CD4-positive, alpha-beta T cell treated with Interleukin-10 for 1 hour (primary cell): ENCODE results near the gene GBP4.
"Not testable (repeated sequence)": the region's sequence is repeated elsewhere in the genome, so short reads cannot be mapped to it uniquely, and the experiment has no call there.

Experiments
- DNase-seq: peaks from one replicate; pipeline ENCODE4 v3.0.0-alpha.2; 2020

GBP4 gene, protein sequence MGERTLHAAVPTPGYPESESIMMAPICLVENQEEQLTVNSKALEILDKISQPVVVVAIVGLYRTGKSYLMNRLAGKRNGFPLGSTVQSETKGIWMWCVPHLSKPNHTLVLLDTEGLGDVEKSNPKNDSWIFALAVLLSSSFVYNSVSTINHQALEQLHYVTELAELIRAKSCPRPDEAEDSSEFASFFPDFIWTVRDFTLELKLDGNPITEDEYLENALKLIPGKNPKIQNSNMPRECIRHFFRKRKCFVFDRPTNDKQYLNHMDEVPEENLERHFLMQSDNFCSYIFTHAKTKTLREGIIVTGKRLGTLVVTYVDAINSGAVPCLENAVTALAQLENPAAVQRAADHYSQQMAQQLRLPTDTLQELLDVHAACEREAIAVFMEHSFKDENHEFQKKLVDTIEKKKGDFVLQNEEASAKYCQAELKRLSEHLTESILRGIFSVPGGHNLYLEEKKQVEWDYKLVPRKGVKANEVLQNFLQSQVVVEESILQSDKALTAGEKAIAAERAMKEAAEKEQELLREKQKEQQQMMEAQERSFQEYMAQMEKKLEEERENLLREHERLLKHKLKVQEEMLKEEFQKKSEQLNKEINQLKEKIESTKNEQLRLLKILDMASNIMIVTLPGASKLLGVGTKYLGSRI

DNA sequence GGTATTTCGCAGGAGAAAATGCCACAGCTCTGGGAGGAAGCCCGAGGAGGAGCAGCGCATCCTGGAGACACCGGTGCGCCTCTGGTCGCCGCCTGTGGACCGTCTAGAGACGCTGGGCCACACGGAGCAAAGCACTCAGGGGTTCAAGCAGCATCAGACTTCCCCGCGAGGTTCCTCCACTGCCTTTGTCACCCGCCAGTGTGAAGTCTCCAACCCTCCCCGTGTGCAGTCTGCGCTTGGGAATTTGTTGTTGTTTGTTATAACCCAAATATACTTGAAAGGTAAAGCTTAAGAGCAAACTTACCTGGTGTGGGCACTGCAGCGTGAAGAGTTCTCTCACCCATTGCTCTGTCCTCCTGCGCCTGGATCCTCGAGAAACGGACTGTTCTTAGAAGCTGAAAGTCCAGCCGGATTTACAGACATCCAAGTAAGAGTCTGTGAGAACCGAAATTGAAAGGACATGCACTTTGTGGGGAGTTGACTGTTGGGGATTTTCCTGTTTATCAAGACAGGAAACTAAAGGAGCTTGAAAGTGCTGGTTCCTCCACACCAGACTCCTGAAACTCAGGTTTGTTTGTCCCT is at the start of gene GBP4:
Gene GBP4, minus strand, starts transcription at position 452 of the 582 bp plus-strand sequence. Its CDS starts 108 bp downstream, at position 344.
- peak; percentile 69 for DNase-seq

DNA sequence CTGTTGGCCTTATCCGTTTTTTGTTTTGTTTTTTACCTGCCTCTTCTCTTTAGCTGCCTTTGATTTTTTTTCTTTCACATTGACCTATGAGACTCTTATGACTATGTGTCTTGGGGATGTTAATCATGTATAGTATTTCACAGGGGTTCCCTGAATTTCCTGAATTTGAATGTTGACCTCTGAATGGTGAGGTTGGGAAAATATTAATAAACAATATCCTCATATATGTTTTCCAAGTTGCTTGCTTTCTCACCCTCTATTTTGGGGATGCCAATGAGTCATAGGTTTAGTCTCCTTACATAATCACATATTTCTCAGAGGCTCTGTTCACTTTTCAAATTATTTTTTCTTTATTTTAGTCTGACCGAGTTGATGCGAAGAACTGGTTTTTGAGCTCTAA is 44.3 kb upstream of the GBP4 start:
- no peak for DNase-seq

DNA sequence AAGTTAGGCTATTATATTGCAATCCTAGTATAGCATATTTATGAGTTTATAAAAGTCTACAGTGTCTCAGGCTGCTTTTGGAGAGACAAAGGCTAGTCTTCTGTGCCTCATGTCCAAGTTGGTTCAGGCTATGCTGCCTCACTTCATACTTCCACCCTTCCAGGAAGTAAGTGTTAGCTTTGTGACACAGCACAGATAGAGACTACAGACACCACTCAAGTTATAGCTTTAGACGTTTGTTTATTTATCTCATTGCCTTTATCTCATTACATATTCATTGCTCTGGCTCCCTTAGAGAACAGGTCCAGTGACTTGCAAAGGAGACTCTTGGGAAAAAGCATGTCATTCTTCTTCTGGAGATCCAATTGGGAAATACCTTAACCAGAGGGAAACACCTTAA is 22.6 kb upstream of the GBP4 start:
- DNase-seq = no peak

DNA sequence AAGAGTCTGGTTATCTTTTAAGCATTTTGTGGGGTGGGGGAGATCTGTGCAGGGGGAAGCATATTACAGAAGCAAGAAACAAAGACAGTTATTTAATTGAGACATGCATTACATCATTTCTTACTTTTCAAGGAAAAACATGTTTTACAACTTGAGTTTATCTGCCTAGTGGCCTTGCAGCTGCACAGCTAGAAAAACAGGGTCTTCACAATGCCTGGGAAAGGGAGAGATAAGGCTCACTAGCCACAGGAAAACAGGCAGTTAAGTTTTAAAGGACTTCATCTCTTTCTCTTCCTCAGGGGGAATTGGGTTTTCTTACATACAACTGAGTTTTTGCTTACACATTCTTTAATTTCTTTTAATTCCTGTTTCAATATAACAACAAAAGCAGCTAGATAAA is 21.1 kb upstream of the GBP4 start:
- DNase-seq = not testable (repeated sequence)

DNA sequence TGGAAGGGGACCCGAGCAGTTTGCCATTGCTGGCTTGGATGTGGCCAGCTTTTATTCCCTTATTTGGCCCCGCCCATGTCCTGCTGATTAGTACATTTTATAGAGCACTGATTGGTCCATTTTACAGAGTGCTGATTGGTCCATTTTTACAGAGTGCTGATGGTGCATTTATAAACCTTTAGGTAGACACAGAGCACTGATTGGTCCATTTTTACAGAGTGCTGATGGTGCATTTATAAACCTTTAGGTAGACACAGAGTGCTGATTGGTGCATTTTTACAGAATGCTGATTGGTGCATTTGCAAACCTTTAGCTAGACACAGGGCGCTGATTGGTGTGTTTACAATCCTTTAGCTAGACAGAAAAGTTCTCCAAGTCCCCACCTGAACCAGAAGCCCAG is 20.2 kb upstream of the GBP4 start:
- not testable (repeated sequence) for DNase-seq

DNA sequence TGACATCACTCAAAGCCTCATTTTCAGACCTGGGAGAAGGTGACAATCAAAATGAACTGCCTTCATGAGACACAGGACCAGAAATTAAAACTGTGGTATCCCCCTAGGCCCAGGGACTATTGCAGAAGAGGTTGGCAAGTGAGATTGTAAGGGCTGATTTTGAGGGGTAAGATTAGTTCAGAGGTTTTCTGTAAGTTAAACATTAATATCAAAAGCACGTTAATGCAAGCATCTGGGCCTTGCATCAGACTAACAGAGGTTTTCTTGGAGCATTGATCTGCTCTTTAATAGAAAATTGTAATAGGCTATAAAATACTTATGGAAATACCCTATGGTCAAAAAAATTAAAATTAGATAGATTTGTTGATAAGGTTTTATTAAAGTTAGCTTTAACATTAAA is 14.6 kb upstream of the GBP4 start:
- no peak for DNase-seq

DNA sequence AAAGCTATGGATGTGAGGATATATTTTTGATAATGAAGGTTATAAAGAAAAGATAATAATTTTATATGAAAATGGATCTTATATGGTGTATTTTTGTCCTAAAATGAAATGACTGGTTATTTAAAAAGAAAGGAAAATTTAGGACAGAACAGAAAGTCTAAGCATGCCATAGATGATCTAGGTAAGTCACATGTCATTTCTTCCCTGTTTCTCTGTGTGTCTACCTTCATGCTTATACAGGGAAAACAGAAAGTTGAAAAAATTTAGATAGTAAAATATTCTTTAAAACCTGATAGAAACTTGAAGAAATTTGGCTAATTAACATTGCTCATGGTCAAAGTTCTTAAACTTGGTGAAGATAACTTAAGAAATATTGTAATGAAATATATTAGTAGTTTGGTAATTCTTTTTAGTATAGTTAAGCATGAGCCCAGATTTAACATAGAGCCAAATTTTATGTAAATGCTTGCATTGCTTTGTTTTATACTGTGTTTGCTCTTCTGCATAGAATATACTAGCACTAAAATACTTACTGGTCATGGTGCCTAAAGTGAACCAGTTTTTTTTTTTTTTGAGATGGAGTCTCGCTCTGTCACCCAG is 12.4 kb upstream of the GBP4 start:
- no peak for DNase-seq

DNA sequence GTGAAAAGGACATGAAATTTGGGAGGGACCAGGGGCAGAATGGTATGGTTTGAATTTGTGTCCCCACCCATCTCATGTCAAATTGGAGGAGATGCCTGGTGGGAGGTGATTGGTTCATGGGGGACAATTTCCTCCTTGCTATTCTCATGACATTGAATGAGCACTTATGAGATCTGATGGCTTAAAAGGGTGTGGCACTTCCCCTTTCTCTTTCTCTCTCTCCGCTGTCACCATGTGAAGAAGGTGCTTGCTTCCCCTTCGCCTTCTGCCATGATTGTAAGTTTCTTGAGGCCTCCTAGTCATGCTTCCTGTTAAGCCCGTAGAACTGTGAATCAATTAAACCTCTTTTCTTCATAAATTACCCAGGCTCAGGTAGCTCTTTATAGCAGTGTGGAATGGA is 7.6 kb upstream of the GBP4 start:
- DNase-seq = no peak

DNA sequence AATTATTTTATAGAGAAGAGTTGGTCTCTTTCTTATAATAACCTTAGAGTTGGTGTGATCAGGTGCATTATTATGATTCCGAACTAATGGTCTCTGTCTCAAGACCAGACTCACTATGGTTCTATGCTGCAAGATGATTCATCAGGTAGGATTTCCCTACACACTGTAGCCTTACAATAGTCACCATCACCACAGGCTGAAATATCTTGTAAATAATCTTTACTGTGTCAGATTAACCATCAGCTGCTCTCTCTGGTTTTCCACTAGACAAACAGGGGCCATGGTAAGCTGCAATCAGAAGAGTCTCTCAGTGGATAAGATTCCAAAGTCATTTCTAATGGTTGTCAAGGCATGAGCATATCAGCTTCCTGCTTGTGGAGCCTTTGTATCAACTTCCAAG is 4.4 kb upstream of the GBP4 start:
- no peak for DNase-seq

DNA sequence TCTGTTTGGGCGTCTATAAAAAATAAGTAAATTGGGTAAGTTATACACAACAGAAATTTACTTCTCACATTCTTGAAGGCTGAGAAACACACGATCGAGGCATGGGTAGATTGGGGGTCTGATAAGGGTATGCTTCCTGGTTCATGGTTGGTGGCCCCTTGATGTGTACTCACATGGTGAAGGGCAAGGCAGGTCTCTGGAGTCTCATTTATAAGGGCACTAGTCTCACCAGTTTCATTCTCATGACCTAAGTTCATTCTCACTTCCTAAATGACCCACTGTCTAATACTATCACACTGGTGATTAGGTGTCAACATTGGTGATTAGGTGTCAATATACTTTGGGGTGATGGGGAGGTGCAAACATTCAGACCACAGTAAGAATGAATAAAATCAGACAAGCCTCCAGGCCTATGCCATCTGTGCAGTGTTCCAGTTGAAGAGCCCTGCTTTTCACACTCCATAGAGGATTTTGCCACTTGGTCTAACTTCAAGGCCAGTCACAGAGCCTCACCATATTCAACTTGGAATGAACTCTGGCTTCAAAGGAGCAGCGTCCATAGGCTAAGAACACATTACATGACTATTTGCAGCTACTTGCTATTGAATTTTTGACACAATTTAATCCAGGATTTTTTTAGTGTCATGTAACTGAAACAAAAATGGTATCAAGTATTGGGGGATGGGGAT is 2.5 kb upstream of the GBP4 start:
- DNase-seq = peak; percentile 35

DNA sequence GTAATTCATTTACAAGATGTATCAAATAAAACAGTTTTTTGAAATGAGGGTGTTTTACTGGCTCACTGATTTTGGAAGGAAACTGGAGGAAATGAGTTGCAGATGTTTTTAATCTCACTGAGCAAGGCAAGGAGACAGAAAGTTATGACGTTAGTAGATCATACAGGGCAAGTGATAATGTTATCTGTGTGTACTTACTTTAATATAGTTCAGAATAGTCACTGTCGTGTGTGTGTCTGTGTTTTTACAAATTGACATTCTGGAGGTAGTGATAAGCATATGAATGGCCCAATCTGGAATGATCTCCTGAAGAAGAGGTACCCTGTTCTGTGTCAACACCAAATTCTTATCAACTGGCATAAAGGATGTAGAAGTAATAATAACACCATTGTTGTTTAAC is 1.9 kb upstream of the GBP4 start:
- peak; percentile 44 for DNase-seq

DNA sequence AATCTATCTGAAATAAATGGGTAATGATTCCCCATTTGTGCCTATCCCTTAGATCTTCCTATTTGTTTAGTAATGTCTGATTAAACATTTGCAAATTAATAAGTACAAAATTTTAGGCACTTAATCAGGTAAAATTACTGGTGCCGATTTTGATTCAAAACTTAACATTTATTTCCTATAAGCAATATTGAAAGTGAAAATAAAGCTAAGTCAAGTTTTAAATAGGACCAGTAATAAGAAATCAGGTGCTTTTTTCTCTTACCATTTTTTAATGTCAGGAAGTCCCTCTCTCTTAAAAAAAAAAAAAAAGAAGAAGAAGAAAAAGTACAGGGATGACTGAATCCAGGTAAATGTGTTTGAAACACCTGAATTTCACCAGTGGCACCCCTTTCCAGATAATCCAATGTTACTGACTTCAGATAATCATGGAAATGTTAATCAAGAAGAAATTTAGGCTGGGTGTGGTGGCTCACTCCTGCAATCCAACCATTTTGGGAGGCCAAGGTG is 836 bp upstream of the GBP4 start:
- DNase-seq = peak; percentile 25

DNA sequence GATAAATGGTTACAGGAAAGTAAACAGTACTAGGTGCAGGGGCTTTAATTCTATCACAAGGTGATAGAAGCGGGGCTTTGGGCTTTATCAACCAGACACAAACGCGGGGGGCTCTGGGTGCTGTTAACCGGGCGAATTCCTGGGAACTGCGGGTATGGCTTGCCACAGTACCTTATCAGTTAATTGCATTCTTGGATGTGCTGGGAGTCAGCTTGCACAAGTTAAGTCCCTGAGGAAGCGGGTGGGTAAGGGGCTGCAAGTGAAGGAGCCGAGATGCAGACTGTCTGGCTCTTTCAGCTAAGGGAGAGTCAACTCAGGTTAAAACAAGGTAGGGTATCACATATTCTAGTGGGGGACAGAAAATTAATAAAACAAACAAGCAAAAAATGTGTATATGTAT is 661 bp downstream of the GBP4 start:
- DNase-seq = no peak

DNA sequence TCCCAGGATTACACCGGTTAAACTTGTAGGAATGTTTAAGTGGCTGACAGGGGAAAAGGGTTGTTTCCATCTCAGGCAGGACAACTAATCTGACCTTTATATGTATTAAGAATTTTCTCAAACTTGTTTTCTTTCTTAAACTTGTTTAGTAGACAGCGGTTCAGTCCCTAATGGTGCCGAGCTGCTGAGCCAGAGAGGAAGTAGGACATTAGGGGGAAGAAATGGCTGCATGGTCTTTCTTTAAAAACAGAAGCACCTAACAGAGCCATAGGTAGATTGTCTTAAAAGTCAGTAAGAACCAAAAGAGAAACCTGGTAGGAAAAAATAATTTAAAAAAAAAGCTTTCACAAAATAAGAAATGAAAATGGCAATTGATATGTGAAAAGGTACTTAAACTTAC is 3.3 kb downstream of the GBP4 start:
- no peak for DNase-seq

DNA sequence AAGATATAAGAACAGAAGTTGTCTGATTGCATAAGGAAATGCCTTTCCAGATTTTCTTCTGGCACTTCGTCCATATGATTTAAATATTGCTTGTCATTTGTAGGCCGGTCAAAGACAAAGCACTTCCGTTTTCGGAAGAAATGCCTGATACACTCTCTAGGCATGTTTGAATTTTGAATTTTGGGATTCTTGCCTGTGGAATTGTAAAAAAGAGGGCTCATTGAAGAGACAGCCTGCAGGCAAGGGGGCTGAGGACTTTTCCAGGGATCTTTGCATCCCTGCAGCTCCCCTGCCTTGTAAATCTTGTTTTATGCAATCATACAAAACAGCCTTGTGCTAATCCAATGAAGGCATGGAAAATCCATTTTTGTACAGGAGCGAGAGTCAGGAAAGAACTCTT is 7.4 kb downstream of the GBP4 start:
- DNase-seq = no peak

DNA sequence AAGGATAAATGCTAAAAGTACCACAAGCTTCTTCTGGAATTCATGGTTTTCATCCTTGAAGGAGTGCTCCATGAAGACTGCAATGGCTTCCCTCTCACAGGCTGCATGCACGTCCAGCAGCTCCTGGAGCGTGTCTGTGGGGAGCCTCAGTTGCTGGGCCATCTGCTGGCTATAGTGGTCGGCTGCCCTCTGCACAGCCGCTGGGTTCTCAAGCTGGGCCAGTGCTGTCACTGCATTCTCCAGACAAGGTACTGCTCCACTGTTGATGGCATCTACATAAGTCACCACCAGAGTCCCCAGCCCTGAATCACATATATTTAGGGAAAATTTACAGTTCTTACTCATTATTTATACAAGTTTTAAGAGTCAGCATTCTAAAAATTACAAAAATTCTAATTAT is 8.7 kb downstream of the GBP4 start:
- no peak for DNase-seq

DNA sequence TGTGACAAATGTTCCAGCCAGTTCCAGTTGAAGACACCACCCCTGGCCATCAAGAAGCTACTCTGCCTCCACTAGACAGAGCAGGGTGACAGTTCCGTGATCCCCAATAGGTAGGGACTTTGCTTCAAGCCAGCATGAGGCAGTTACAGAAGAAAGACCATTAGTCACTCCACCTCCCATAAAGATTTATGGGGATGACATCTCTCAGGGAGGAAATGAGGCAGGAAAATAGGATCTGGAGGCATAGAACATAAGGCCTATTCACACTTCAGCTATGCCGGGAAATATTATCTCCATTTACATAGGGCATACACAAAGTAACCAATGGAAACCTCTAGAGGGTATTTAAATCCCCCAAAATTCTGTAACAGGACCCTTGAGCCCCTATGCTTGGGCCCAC is 19.4 kb downstream of the GBP4 start:
- no peak for DNase-seq

DNA sequence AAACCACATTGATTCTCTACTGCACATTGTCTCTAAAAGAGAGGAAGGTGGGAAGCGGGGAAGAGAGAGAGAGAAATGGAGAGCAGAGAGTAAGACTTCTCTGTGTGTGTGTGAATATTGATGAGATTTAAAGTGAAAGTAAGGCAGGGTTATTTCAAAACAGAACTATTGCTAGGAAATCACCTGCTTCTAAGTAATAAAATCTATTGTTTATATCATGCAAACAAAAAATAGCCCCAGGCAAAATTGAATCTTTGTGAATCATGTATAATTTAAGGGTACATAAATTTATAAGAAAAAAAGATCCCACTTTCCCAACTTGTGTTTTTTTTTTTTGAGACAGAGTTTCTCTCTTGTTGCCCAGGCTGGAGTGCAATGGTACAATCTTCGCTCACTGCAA is 21.8 kb downstream of the GBP4 start:
- no peak for DNase-seq

DNA sequence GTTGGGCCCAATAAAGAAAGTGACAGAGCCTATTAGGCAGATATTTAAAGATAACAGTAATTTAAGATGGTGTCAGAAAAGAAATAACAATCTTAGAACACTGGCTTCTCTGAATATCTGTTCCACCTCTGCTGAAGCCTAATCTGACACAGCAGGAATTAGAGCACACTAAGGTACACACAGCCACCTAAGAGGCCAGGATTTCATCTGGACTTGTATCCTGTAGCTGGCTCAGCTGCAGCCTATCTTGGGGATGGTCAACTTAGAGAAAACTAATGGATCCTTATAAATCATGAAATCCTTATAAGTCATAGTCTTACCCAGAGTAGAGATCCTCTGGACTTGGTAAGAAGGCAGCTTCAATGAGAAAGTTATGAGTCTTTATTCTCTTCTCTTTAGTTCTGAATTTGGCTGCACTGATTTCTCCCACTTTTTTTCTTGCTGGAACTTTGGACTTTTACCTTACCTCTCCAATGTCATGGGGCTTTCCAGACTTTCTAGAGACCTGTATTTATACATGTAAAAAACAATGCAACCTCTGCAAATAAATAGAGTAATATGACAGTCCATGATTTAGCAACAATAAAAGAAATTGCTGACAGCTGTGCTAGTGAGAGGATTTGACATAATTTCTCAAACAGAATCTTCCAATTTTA is 23.0 kb downstream of the GBP4 start, which contains the start of gene GBP7:
Gene GBP7, minus strand, starts transcription at position 403 of the 656 bp plus-strand sequence. CDS start 4,068 bp downstream, outside the sequence.
- DNase-seq = no peak

DNA sequence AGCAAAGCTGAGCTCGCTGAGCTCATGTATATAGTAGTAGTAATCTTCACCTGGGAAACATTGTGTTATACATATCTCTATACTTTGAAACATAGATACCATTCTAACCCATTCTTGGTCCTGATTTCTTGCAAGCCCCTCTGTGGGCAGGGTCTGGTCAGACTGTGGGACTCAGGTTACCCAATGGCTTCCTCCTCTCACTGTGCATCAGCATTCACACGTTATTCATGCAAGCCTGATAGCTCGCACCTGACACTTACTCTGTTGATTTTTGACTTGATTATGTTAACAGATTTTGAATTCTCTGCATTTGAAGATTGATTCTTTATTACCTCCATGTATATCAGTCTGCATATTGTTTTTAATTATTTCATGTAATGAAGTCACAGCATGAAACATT is 24.3 kb downstream of the GBP4 start:
- no peak for DNase-seq

DNA sequence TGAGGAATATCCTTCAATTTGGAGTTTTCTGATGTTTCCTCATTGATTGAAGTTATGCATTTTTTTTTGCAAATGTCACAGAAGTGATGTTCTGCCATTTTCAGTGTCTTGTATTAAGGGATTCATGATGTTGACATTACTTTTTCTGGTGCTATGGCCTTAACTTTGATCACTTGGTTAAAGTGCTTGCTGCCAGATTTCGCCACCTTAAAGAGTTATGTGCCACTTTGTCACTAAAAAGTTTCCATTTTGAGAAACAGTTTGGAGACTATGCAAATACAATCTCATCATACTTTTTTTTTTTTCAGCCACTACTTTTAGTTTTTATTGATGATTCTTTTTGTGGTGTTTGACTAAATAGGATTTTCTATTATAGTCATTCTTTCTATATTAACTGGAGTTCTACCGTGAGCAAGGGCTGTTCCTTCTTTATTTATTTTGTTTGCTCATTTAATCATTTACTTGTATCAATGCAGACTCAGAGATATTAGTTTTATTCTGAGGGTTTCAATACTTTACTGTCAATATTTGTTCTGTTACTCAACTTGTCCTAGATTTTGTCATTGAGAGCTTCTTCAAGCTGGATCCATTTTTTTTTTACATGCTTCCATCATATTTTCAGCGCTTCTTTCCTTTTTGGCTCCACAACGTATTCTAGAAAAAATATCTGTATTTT is 26.1 kb downstream of the GBP4 start:
- DNase-seq = no peak

DNA sequence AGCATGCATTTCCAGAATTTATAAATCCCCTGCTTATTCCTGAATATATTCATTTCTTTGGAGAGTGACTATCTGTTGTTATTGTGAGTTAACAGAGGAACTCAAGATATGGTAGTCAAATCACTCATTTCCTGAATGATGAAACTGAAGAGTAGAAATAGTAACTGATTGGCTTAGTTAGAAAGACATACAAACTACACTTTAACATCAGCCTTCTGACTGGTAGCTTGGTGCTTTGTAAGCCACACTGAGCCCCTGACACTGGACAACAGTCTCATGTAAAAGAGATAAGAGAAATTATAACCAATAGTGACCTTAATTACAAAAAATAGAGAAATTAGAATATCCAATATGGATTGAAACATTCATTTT is 27.7 kb downstream of the GBP4 start:
- no peak for DNase-seq
